Transverse colon (tissue), 4 donors: Measurements from ENCODE around the gene ELOB.

Source experiments
- CTCF ChIP-seq, 5 experiments: fragments of 200-600 bp in 3 of 5; fragments of 450-650 bp in 2 of 5; sonication (generic) in 3 of 5; IDR thresholded peaks; 1 replicate in 2 of 5; 2 replicates in 3 of 5; pipeline ENCODE4 v1.5.1; 2016 to 2017; ENCODE audit warnings: antibody characterized with exemption in 5 of 5, inconsistent platforms in 3 of 5, mild to moderate bottlenecking in 2 of 5, moderate library complexity in 1 of 5
- POLR2A ChIP-seq: fragments of 450-650 bp; IDR thresholded peaks from one replicate; pipeline ENCODE4 v1.6.1; 2016; ENCODE audit warnings: antibody characterized with exemption, mild to moderate bottlenecking, moderate library complexity
- POLR2AphosphoS5 ChIP-seq, 3 donors: sonication (generic); formaldehyde crosslinking; IDR thresholded peaks; one replicate each; pipeline ENCODE4 v1.6.1; 2016; ENCODE audit warnings: antibody characterized with exemption in 3 of 3

- TF ChIP-seq CTCF (IDR thresholded peaks at IDR 0.05): no peak
- no peak for TF ChIP-seq POLR2AphosphoS5 (IDR thresholded peaks at IDR 0.05)
- TF ChIP-seq POLR2A: no peak
Observed at GRCh38 chr16:2766430-2767139, 10.5 kb downstream of the ELOB start.
